22Rv1 (cell line): ENCODE results near the gene NBAS.

Source experiments
- H3K27ac ChIP-seq: fragments of 450-650 bp; 2 replicates; pipeline ENCODE4 v1.5.1; 2017
- CTCF ChIP-seq: fragments of 450-650 bp; IDR thresholded peaks from 2 replicates; pipeline ENCODE4 v1.5.1; 2017; ENCODE audit warnings: mild to moderate bottlenecking
- ZFX ChIP-seq: fragments of 450-650 bp; IDR thresholded peaks from 2 replicates; pipeline ENCODE4 v1.6.1; 2017; ENCODE audit warnings: antibody characterized with exemption, borderline replicate concordance

Gene NBAS

GRCh38 chr2:15427987-15428386 is 133.1 kb downstream of the NBAS start:
- TF ChIP-seq CTCF: no peak
- no peak for TF ChIP-seq ZFX
- no peak overlapping the region for H3K27ac ChIP-seq

- TF ChIP-seq CTCF: no peak
- TF ChIP-seq ZFX: no peak
- no peak overlapping the region for H3K27ac ChIP-seq
Measured at GRCh38 chr2:15426606-15427005, 134.5 kb downstream of the NBAS start.

GRCh38 chr2:15425712-15426111 is 135.4 kb downstream of the NBAS start:
- TF ChIP-seq CTCF (no peak), ZFX (no peak)
- H3K27ac ChIP-seq: no peak overlapping the region

GRCh38 chr2:15421753-15422152 is 139.4 kb downstream of the NBAS start:
- no peak for TF ChIP-seq ZFX
- no peak for TF ChIP-seq CTCF
- no peak overlapping the region for H3K27ac ChIP-seq

- TF ChIP-seq CTCF (no peak), ZFX (no peak)
- H3K27ac ChIP-seq: no peak overlapping the region
Measured at GRCh38 chr2:15415748-15416147, 145.4 kb downstream of the NBAS start.

- no peak for TF ChIP-seq CTCF
- TF ChIP-seq ZFX: no peak
- H3K27ac ChIP-seq: no peak overlapping the region
Measured at GRCh38 chr2:15412779-15413178, 148.4 kb downstream of the NBAS start.

- TF ChIP-seq ZFX (no peak), CTCF (no peak)
- H3K27ac ChIP-seq: no peak overlapping the region
Measured at GRCh38 chr2:15412309-15412708, 148.8 kb downstream of the NBAS start.
